Measurements from ENCODE around the gene CACNA1F. TPM values are rescaled to one million over a fixed set of nuclear protein-coding genes. Genes with fewer than 3 reads are reported as not detected.

CACNA1F gene
- polyA plus RNA-seq, 5 donors = 0.09 to 0.66 (median 0.45) TPM

GRCh38 chrX:49155243-49155899 is 77.8 kb downstream of the CACNA1F start:
- DNase-seq = peak; percentile 45 to 54

Other genes with a start within 250 kb of the CACNA1F start
- 10 to 100 TPM; 49.1 to 64.6 (median 56.9) TPM for gene GRIPAP1, start 231.1 kb downstream of the CACNA1F start, polyA plus RNA-seq (ENCODE audit: insufficient read depth in 1 of 5, insufficient read length in 5 of 5, low replicate concordance in 1 of 5)
- 10 to 100 TPM; 33.3 to 46.8 (median 42.2) TPM for gene TFE3, start 190.0 kb downstream of the CACNA1F start, polyA plus RNA-seq (ENCODE audit: insufficient read depth in 1 of 5, insufficient read length in 5 of 5, low replicate concordance in 1 of 5)
- gene CCDC120, start 174.3 kb downstream of the CACNA1F start, polyA plus RNA-seq (ENCODE audit: insufficient read depth in 1 of 5, insufficient read length in 5 of 5, low replicate concordance in 1 of 5) = 10 to 100 TPM; 11.4 to 19.0 (median 16.9) TPM
- gene PRAF2, start 159.3 kb downstream of the CACNA1F start, polyA plus RNA-seq (ENCODE audit: insufficient read depth in 1 of 5, insufficient read length in 5 of 5, low replicate concordance in 1 of 5) = 10 to 100 TPM; 28.8 to 40.9 (median 35.7) TPM
- 10 to 100 TPM; 40.9 to 61.7 (median 48.2) TPM for gene WDR45, start 153.5 kb downstream of the CACNA1F start, polyA plus RNA-seq (ENCODE audit: insufficient read depth in 1 of 5, insufficient read length in 5 of 5, low replicate concordance in 1 of 5)
- gene GPKOW, start 109.6 kb downstream of the CACNA1F start, polyA plus RNA-seq (ENCODE audit: insufficient read depth in 1 of 5, insufficient read length in 5 of 5, low replicate concordance in 1 of 5) = 10 to 100 TPM; 20.5 to 26.9 (median 21.1) TPM
- 1 to 10 TPM; 1.5 to 4.0 (median 2.1) TPM for gene MAGIX, start 70.6 kb downstream of the CACNA1F start, polyA plus RNA-seq (ENCODE audit: insufficient read depth in 1 of 5, insufficient read length in 5 of 5, low replicate concordance in 1 of 5)
- gene PLP2, start 61.4 kb downstream of the CACNA1F start, polyA plus RNA-seq (ENCODE audit: insufficient read depth in 1 of 5, insufficient read length in 5 of 5, low replicate concordance in 1 of 5) = 10 to 100 TPM; 41.4 to 63.7 (median 55.9) TPM
- gene PRICKLE3, start 47.0 kb downstream of the CACNA1F start, polyA plus RNA-seq (ENCODE audit: insufficient read depth in 1 of 5, insufficient read length in 5 of 5, low replicate concordance in 1 of 5) = 1 to 10 TPM; 4.2 to 7.3 (median 6.4) TPM
- gene SYP, start 33.1 kb downstream of the CACNA1F start, polyA plus RNA-seq (ENCODE audit: insufficient read depth in 1 of 5, insufficient read length in 5 of 5, low replicate concordance in 1 of 5) = 1 to 10 TPM; 2.8 to 3.5 (median 3.1) TPM
- 10 to 100 TPM; 11.4 to 19.4 (median 14.0) TPM for gene CCDC22, start 2.1 kb upstream of the CACNA1F start, polyA plus RNA-seq (ENCODE audit: insufficient read depth in 1 of 5, insufficient read length in 5 of 5, low replicate concordance in 1 of 5)
- under 1 TPM; 0.32 to 0.73 (median 0.69) TPM for gene FOXP3, start 31.4 kb upstream of the CACNA1F start, polyA plus RNA-seq (ENCODE audit: insufficient read depth in 1 of 5, insufficient read length in 5 of 5, low replicate concordance in 1 of 5)
- gene PPP1R3F, start 36.5 kb upstream of the CACNA1F start, polyA plus RNA-seq (ENCODE audit: insufficient read depth in 1 of 5, insufficient read length in 5 of 5, low replicate concordance in 1 of 5) = 1 to 10 TPM; 4.8 to 8.1 (median 5.8) TPM
- gene GAGE10, start 70.3 kb upstream of the CACNA1F start, polyA plus RNA-seq (ENCODE audit: insufficient read depth in 1 of 5, insufficient read length in 5 of 5, low replicate concordance in 1 of 5) = under 1 TPM in 2 of 5 donors, not detected in 3; 0.22 to 0.40 TPM
- not detected for gene GAGE12J, start 88.7 kb upstream of the CACNA1F start, polyA plus RNA-seq (ENCODE audit: insufficient read depth in 1 of 5, insufficient read length in 5 of 5, low replicate concordance in 1 of 5)
- gene GAGE13, start 98.2 kb upstream of the CACNA1F start, polyA plus RNA-seq (ENCODE audit: insufficient read depth in 1 of 5, insufficient read length in 5 of 5, low replicate concordance in 1 of 5) = not detected

Measured in right lung (tissue), 5 donors.